OCI-LY7 (cell line): ENCODE measurements around the gene SCYL2.

Source experiments
- EZH2phosphoT487 ChIP-seq: fragments of 200-600 bp; sonication (generic); IDR thresholded peaks from 2 replicates; pipeline ENCODE4 v1.6.1; 2018; ENCODE audit warnings: low read depth, borderline replicate concordance, mild to moderate bottlenecking, mixed run types, antibody characterized with exemption, low read length, moderate library complexity, mixed read lengths
- TF ChIP-seq, protein P1 (sequence below): fragments of 200-600 bp; sonication (generic); conservative IDR thresholded peaks from 2 replicates; pipeline ENCODE4 v1.5.1; 2014; ENCODE audit warnings: mild to moderate bottlenecking, antibody characterized with exemption, low read length, moderate library complexity, mixed read lengths

DNA sequence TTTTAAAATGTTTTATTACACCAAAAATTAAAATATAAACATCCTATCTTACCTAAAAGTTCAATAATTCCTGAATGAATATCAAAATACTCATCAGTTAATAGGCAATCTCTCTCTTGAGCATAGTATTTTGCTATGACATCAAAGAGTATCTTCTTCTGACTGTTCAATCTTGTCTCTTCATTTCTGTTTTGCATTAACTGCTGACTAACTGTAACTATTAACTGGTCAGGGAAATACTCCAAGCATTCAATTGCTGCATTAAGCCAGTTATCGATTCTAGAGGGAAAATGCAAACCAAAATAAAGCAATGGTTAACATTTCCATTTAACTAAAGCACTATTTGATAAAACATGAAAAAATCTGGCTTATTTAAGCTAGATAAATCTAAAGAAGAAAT lies 13.5 kb upstream of the SCYL2 start:
- TF ChIP-seq, protein P1, sequence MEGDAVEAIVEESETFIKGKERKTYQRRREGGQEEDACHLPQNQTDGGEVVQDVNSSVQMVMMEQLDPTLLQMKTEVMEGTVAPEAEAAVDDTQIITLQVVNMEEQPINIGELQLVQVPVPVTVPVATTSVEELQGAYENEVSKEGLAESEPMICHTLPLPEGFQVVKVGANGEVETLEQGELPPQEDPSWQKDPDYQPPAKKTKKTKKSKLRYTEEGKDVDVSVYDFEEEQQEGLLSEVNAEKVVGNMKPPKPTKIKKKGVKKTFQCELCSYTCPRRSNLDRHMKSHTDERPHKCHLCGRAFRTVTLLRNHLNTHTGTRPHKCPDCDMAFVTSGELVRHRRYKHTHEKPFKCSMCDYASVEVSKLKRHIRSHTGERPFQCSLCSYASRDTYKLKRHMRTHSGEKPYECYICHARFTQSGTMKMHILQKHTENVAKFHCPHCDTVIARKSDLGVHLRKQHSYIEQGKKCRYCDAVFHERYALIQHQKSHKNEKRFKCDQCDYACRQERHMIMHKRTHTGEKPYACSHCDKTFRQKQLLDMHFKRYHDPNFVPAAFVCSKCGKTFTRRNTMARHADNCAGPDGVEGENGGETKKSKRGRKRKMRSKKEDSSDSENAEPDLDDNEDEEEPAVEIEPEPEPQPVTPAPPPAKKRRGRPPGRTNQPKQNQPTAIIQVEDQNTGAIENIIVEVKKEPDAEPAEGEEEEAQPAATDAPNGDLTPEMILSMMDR, result no peak
- no peak for TF ChIP-seq EZH2phosphoT487
